Neural progenitor cell (in vitro differentiated cells): Measurements from ENCODE around the gene SCT. TPM values are rescaled to one million over a fixed set of nuclear protein-coding genes. Genes with fewer than 3 reads are reported as not detected.

Source experiments
- DNase-seq: peaks from one replicate; pipeline ENCODE4 v3.0.0-alpha.2; 2016; ENCODE audit warnings: low spot score
- H2AFZ ChIP-seq: fragments of 200-600 bp; sonication (generic); replicated peaks from 2 replicates; pipeline ENCODE4 v1.6.1; 2016; ENCODE audit warnings: antibody characterized with exemption
- H3F3A ChIP-seq: fragments of 200-600 bp; sonication (generic); 2 replicates; pipeline ENCODE4 v1.6.1; 2016; ENCODE audit warnings: antibody characterized with exemption, low read depth
- H3K27ac ChIP-seq: fragments of 200-600 bp; sonication (generic); 2 replicates; pipeline ENCODE4 v1.5.1; 2016; ENCODE audit warnings: mild to moderate bottlenecking
- H3K27me3 ChIP-seq: fragments of 200-600 bp; sonication (generic); 2 replicates; pipeline ENCODE4 v1.6.1; 2016; ENCODE audit warnings: mild to moderate bottlenecking, moderate library complexity
- H3K36me3 ChIP-seq: fragments of 200-600 bp; sonication (generic); 2 replicates; pipeline ENCODE4 v1.5.1; 2016
- H3K4me1 ChIP-seq: fragments of 200-600 bp; sonication (generic); 2 replicates; pipeline ENCODE4 v1.6.1; 2016; ENCODE audit warnings: mixed run types
- H3K4me2 ChIP-seq: fragments of 200-600 bp; sonication (generic); 2 replicates; pipeline ENCODE4 v1.6.1; 2016
- H3K4me3 ChIP-seq: fragments of 200-600 bp; sonication (generic); 2 replicates; pipeline ENCODE4 v1.5.1; 2016
- H3K79me2 ChIP-seq: fragments of 200-600 bp; sonication (generic); 2 replicates; pipeline ENCODE4 v1.6.1; 2016; ENCODE audit warnings: low read depth
- H3K9ac ChIP-seq: fragments of 200-600 bp; sonication (generic); 2 replicates; pipeline ENCODE4 v1.6.1; 2016
- H3K9me3 ChIP-seq: fragments of 200-600 bp; sonication (generic); 2 replicates; pipeline ENCODE4 v1.5.1; 2016; ENCODE audit warnings: low read depth
- H4K20me1 ChIP-seq: fragments of 200-600 bp; sonication (generic); 2 replicates; pipeline ENCODE4 v1.6.1; 2016; ENCODE audit warnings: low read depth
- H3K27ac Mint-ChIP-seq: 3 replicates; pipeline ENCODE4 v1.8.0; 2021; ENCODE audit warnings: mixed read lengths
- H3K27me3 Mint-ChIP-seq: 2 replicates; pipeline ENCODE4 v1.8.0; 2022; ENCODE audit warnings: low read depth, mild to moderate bottlenecking, inconsistent platforms, moderate library complexity, mixed read lengths; ENCODE audit not compliant: insufficient read depth
- H3K36me3 Mint-ChIP-seq: 3 replicates; pipeline ENCODE4 v1.8.0; 2021; ENCODE audit warnings: mixed read lengths
- H3K4me1 Mint-ChIP-seq: 3 replicates; pipeline ENCODE4 v1.8.0; 2021; ENCODE audit warnings: mixed read lengths
- H3K4me3 Mint-ChIP-seq: 3 replicates; pipeline ENCODE4 v1.8.0; 2021; ENCODE audit warnings: mild to moderate bottlenecking, moderate library complexity, mixed read lengths
- H3K9me3 Mint-ChIP-seq: 3 replicates; pipeline ENCODE4 v1.8.0; 2020; ENCODE audit warnings: mixed read lengths
- CTCF ChIP-seq: fragments of 200-600 bp; sonication (generic); IDR thresholded peaks from 2 replicates; pipeline ENCODE4 v1.5.1; 2017; ENCODE audit warnings: antibody characterized with exemption, mild to moderate bottlenecking
- EZH2 ChIP-seq: fragments of 200-600 bp; sonication (generic); IDR thresholded peaks from 2 replicates; pipeline ENCODE4 v1.6.1; 2017; ENCODE audit warnings: antibody characterized with exemption, mild to moderate bottlenecking, moderate library complexity
- EZH2phosphoT487 ChIP-seq: fragments of 200-600 bp; sonication (generic); IDR thresholded peaks from 2 replicates; pipeline ENCODE4 v1.6.1; 2017; ENCODE audit warnings: antibody characterized with exemption
- total RNA-seq: library from RNA; depleted of rRNA; stranded (reverse); fragments of >200 nt; gene quantifications from 2 replicates; pipeline ENCODE4 v1.2.3, GENCODE V29; 2015; ENCODE audit warnings: low replicate concordance

The SCT gene
- total RNA-seq, 1 donor from 2014 or later = not detected

GRCh38 chr11:614021-614622, 12.9 kb downstream of the SCT start:
- no peaks in the 10 kb centered on the region for H3K36me3 ChIP-seq
- H3K9me3 ChIP-seq = no peaks in the 10 kb centered on the region
- H3K27me3 ChIP-seq = no peaks in the 10 kb centered on the region
- Mint-ChIP-seq H3K27me3 (peaks cover 14% of the 10 kb centered on the region), H3K27ac (no peak overlapping the region), H3K36me3 (peaks cover 5% of the 10 kb centered on the region), H3K4me3 (peak overlapping the region; percentile 62), H3K9me3 (no peaks in the 10 kb centered on the region), H3K4me1 (no peaks in the 10 kb centered on the region)
- TF ChIP-seq CTCF (no peak), EZH2phosphoT487 (no peak), EZH2 (no peak)
- no peak overlapping the region for H3K9ac ChIP-seq
- H4K20me1 ChIP-seq = peaks cover 47% of the 10 kb centered on the region
- H3K4me3 ChIP-seq = no peak overlapping the region
- H3F3A ChIP-seq = peaks cover 32% of the 10 kb centered on the region
- H3K4me2 ChIP-seq = no peak overlapping the region
- H3K79me2 ChIP-seq = peaks cover 5% of the 10 kb centered on the region
- H2AFZ ChIP-seq = no peak overlapping the region
- no peaks in the 10 kb centered on the region for H3K4me1 ChIP-seq
- H3K27ac ChIP-seq = no peak overlapping the region
- DNase-seq = no peak

- Histone ChIP-seq H3K4me1 (no peaks in the 10 kb centered on the region), H3K4me3 (no peak overlapping the region), H2AFZ (no peak overlapping the region), H3K27me3 (no peaks in the 10 kb centered on the region), H3K9me3 (no peaks in the 10 kb centered on the region), H3K4me2 (no peak overlapping the region), H3K36me3 (no peaks in the 10 kb centered on the region), H3K27ac (no peak overlapping the region), H3F3A (peaks cover 32% of the 10 kb centered on the region), H3K9ac (no peak overlapping the region), H3K79me2 (peaks cover 5% of the 10 kb centered on the region), H4K20me1 (peaks cover 51% of the 10 kb centered on the region)
- Mint-ChIP-seq H3K4me3 (no peak overlapping the region), H3K9me3 (no peaks in the 10 kb centered on the region), H3K27ac (no peak overlapping the region), H3K36me3 (peaks cover 5% of the 10 kb centered on the region), H3K4me1 (no peaks in the 10 kb centered on the region), H3K27me3 (peaks cover 16% of the 10 kb centered on the region)
- DNase-seq = peak; percentile 92
- TF ChIP-seq EZH2 (no peak), CTCF (no peak), EZH2phosphoT487 (no peak)
Measured at GRCh38 chr11:613369-613968, 13.5 kb downstream of the SCT start.

- H3K27ac ChIP-seq = no peak overlapping the region
- no peak overlapping the region for H3K9ac ChIP-seq
- H3K4me3 Mint-ChIP-seq = no peak overlapping the region
- peaks cover 54% of the 10 kb centered on the region for H4K20me1 ChIP-seq
- no peak overlapping the region for H3K4me2 ChIP-seq
- H2AFZ ChIP-seq = no peak overlapping the region
- no peaks in the 10 kb centered on the region for H3K9me3 ChIP-seq
- TF ChIP-seq EZH2phosphoT487 (no peak), EZH2 (no peak), CTCF (no peak)
- H3K79me2 ChIP-seq = peaks cover 5% of the 10 kb centered on the region
- no peak overlapping the region for H3K4me3 ChIP-seq
- no peaks in the 10 kb centered on the region for H3K27me3 ChIP-seq
- H3K36me3 Mint-ChIP-seq = peaks cover 6% of the 10 kb centered on the region
- no peaks in the 10 kb centered on the region for H3K4me1 Mint-ChIP-seq
- peaks cover 17% of the 10 kb centered on the region for H3K27me3 Mint-ChIP-seq
- H3F3A ChIP-seq = peaks cover 32% of the 10 kb centered on the region
- H3K36me3 ChIP-seq = no peaks in the 10 kb centered on the region
- no peak for DNase-seq
- H3K9me3 Mint-ChIP-seq = no peaks in the 10 kb centered on the region
- no peaks in the 10 kb centered on the region for H3K4me1 ChIP-seq
- no peak overlapping the region for H3K27ac Mint-ChIP-seq
Measured at GRCh38 chr11:612961-613300, 14.1 kb downstream of the SCT start.
